ENCODE data around the gene TEDC1. TPM values are rescaled to one million over a fixed set of nuclear protein-coding genes. Genes with fewer than 3 reads are reported as not detected.
"Not testable (repeated sequence)": the region's sequence is repeated elsewhere in the genome, so short reads cannot be mapped to it uniquely, and the experiment has no call there.

TEDC1 gene
- total RNA-seq, 1 experiment from 2014 or later: 28.5 TPM

- no peak overlapping the region for H3K4me3 ChIP-seq (ENCODE audit: insufficient read depth, low read depth, low read length)
- no peak for DNase-seq
- no peaks in the 10 kb centered on the region for H3K36me3 ChIP-seq (replicated peaks; ENCODE audit: control insufficient read depth, insufficient read depth, low read length)
- H3K27me3 ChIP-seq (ENCODE audit: control insufficient read depth, insufficient read depth, low read length): peaks cover 4% of the 10 kb centered on the region
Measured at GRCh38 chr14:105533811-105534498, 42.9 kb downstream of the TEDC1 start.

GRCh38 chr14:105534586-105534985, 43.5 kb downstream of the TEDC1 start:
- peak; percentile 37 for DNase-seq
- H3K36me3 ChIP-seq (replicated peaks; ENCODE audit: control insufficient read depth, insufficient read depth, low read length): no peaks in the 10 kb centered on the region
- no peaks in the 10 kb centered on the region; the same call in 1 of the 2 replicates for H3K27me3 ChIP-seq (ENCODE audit: control insufficient read depth, insufficient read depth, low read length)
- H3K4me3 ChIP-seq (ENCODE audit: insufficient read depth, low read depth, low read length): no peak overlapping the region

- DNase-seq: no peak
- H3K4me3 ChIP-seq (ENCODE audit: insufficient read depth, low read depth, low read length): no peak overlapping the region
- no peaks in the 10 kb centered on the region; the same call in 1 of the 2 replicates for H3K27me3 ChIP-seq (ENCODE audit: control insufficient read depth, insufficient read depth, low read length)
- no peaks in the 10 kb centered on the region for H3K36me3 ChIP-seq (replicated peaks; ENCODE audit: control insufficient read depth, insufficient read depth, low read length)
Measured at GRCh38 chr14:105536051-105536450, 45.0 kb downstream of the TEDC1 start.

- Histone ChIP-seq H3K4me3 (ENCODE audit: insufficient read depth, low read depth, low read length) (no peak overlapping the region), H3K36me3 (replicated peaks; ENCODE audit: control insufficient read depth, insufficient read depth, low read length) (no peaks in the 10 kb centered on the region), H3K27me3 (ENCODE audit: control insufficient read depth, insufficient read depth, low read length) (no peaks in the 10 kb centered on the region; the same call in 1 of the 2 replicates)
- peak; percentile 51 for DNase-seq
Measured at GRCh38 chr14:105536691-105537579, 45.9 kb downstream of the TEDC1 start.

- DNase-seq: peak; percentile 97
- Histone ChIP-seq H3K27me3 (ENCODE audit: control insufficient read depth, insufficient read depth, low read length) (no peaks in the 10 kb centered on the region; the same call in 1 of the 2 replicates), H3K36me3 (replicated peaks; ENCODE audit: control insufficient read depth, insufficient read depth, low read length) (no peaks in the 10 kb centered on the region), H3K4me3 (ENCODE audit: insufficient read depth, low read depth, low read length) (no peak overlapping the region)
Measured at GRCh38 chr14:105537580-105538474, 46.8 kb downstream of the TEDC1 start.

GRCh38 chr14:105538481-105539049, 47.5 kb downstream of the TEDC1 start:
- Histone ChIP-seq H3K27me3 (ENCODE audit: control insufficient read depth, insufficient read depth, low read length) (no peaks in the 10 kb centered on the region; the same call in 1 of the 2 replicates), H3K4me3 (ENCODE audit: insufficient read depth, low read depth, low read length) (no peak overlapping the region), H3K36me3 (replicated peaks; ENCODE audit: control insufficient read depth, insufficient read depth, low read length) (no peaks in the 10 kb centered on the region)
- DNase-seq: peak; percentile 36

- Histone ChIP-seq H3K27me3 (ENCODE audit: control insufficient read depth, insufficient read depth, low read length) (no peaks in the 10 kb centered on the region; the same call in 1 of the 2 replicates), H3K36me3 (replicated peaks; ENCODE audit: control insufficient read depth, insufficient read depth, low read length) (no peaks in the 10 kb centered on the region), H3K4me3 (ENCODE audit: insufficient read depth, low read depth, low read length) (no peak overlapping the region)
- no peak for DNase-seq
Measured at GRCh38 chr14:105540811-105541210, 49.8 kb downstream of the TEDC1 start.

GRCh38 chr14:105541218-105541875, 50.3 kb downstream of the TEDC1 start:
- no peak for DNase-seq
- Histone ChIP-seq H3K36me3 (replicated peaks; ENCODE audit: control insufficient read depth, insufficient read depth, low read length) (no peaks in the 10 kb centered on the region), H3K27me3 (ENCODE audit: control insufficient read depth, insufficient read depth, low read length) (no peaks in the 10 kb centered on the region; the same call in 1 of the 2 replicates), H3K4me3 (ENCODE audit: insufficient read depth, low read depth, low read length) (no peak overlapping the region)

GRCh38 chr14:105545676-105546075, 54.6 kb downstream of the TEDC1 start:
- H3K36me3 ChIP-seq (replicated peaks; ENCODE audit: control insufficient read depth, insufficient read depth, low read length); H3K4me3 ChIP-seq (ENCODE audit: insufficient read depth, low read depth, low read length); H3K27me3 ChIP-seq (ENCODE audit: control insufficient read depth, insufficient read depth, low read length); DNase-seq: not testable (repeated sequence)

GRCh38 chr14:105546410-105546809, 55.4 kb downstream of the TEDC1 start:
- not testable (repeated sequence) for DNase-seq; H3K4me3 ChIP-seq (ENCODE audit: insufficient read depth, low read depth, low read length); H3K36me3 ChIP-seq (replicated peaks; ENCODE audit: control insufficient read depth, insufficient read depth, low read length); H3K27me3 ChIP-seq (ENCODE audit: control insufficient read depth, insufficient read depth, low read length)

- not testable (repeated sequence) for DNase-seq; H3K27me3 ChIP-seq (ENCODE audit: control insufficient read depth, insufficient read depth, low read length); H3K36me3 ChIP-seq (replicated peaks; ENCODE audit: control insufficient read depth, insufficient read depth, low read length); H3K4me3 ChIP-seq (ENCODE audit: insufficient read depth, low read depth, low read length)
Measured at GRCh38 chr14:105547072-105547471, 56.0 kb downstream of the TEDC1 start.

- Histone ChIP-seq H3K36me3 (replicated peaks; ENCODE audit: control insufficient read depth, insufficient read depth, low read length) (no peaks in the 10 kb centered on the region), H3K27me3 (ENCODE audit: control insufficient read depth, insufficient read depth, low read length) (no peaks in the 10 kb centered on the region), H3K4me3 (ENCODE audit: insufficient read depth, low read depth, low read length) (no peak overlapping the region)
- DNase-seq: no peak
Measured at GRCh38 chr14:105547741-105548169, 56.7 kb downstream of the TEDC1 start.

All from H7 (cell line).